ENCODE measurements around the gene ACBD6.

ACBD6 gene

DNA sequence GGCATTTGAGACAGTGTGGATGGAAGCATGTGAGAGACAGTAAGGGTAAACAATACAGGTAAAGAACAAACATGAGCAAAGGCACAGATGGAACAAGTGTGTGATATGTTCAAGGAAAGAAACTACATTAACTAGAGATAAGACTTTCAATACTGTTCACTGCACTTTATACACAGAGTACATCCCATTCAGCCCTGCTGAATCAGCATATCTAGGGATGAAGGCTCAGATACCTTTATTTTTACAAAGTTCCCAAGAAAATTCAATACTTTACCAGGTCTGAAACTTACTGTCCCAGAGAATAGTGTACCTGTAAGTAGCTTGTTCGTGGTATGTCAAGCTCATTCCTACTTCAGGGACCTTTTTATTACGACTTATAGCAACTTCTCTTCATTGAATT, 149.8 kb downstream of the ACBD6 start:
- no peaks in the 10 kb centered on the region for H3K4me1 ChIP-seq (ENCODE audit: low read depth, poor library complexity, severe bottlenecking)
- H3K27ac ChIP-seq, result no peak overlapping the region
- no peak overlapping the region for H3K9ac ChIP-seq
- H3K27me3 ChIP-seq (ENCODE audit: insufficient read depth, low read depth), result no peaks in the 10 kb centered on the region
- no peaks in the 10 kb centered on the region for H3K36me3 ChIP-seq (ENCODE audit: insufficient read depth)
- no peak overlapping the region for H2AFZ ChIP-seq (ENCODE audit: low read depth)
- H3K4me3 ChIP-seq (IDR thresholded peaks at IDR 0.05; ENCODE audit: insufficient read depth, low read depth, low read length), result no peak overlapping the region
- no peaks in the 10 kb centered on the region for H3K79me2 ChIP-seq (ENCODE audit: insufficient read depth, low read depth)
- H3K4me2 ChIP-seq, result no peak overlapping the region
- TF ChIP-seq, protein P1, sequence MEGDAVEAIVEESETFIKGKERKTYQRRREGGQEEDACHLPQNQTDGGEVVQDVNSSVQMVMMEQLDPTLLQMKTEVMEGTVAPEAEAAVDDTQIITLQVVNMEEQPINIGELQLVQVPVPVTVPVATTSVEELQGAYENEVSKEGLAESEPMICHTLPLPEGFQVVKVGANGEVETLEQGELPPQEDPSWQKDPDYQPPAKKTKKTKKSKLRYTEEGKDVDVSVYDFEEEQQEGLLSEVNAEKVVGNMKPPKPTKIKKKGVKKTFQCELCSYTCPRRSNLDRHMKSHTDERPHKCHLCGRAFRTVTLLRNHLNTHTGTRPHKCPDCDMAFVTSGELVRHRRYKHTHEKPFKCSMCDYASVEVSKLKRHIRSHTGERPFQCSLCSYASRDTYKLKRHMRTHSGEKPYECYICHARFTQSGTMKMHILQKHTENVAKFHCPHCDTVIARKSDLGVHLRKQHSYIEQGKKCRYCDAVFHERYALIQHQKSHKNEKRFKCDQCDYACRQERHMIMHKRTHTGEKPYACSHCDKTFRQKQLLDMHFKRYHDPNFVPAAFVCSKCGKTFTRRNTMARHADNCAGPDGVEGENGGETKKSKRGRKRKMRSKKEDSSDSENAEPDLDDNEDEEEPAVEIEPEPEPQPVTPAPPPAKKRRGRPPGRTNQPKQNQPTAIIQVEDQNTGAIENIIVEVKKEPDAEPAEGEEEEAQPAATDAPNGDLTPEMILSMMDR (conservative IDR thresholded peaks at IDR 0.05; ENCODE audit: low read depth, low read length), result no peak
- H4K20me1 ChIP-seq (ENCODE audit: insufficient read depth), result peaks cover 5% of the 10 kb centered on the region

DNA sequence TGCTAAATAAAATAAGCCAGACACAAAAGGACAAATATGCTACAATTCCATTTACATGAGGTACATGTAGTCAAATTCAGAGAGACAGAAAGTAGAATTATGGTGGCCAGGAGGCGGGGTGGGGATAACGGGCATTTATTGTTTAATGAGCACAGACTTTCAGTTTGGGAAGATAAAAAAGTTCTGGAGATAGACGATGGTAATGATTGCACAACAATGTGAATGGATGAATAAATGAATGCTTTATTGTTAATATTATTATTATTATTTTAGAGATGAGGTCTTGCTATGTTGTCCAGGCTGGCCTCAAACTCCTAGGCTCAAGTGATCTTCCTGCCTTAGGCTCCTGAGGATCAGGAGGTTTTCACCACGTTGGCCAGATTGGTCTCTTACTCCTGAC, 150.4 kb downstream of the ACBD6 start:
- TF ChIP-seq, protein P1 (conservative IDR thresholded peaks at IDR 0.05; ENCODE audit: low read depth, low read length), result no peak
- Histone ChIP-seq H3K27me3 (ENCODE audit: insufficient read depth, low read depth) (no peaks in the 10 kb centered on the region), H3K9ac (no peak overlapping the region), H3K79me2 (ENCODE audit: insufficient read depth, low read depth) (no peaks in the 10 kb centered on the region), H2AFZ (ENCODE audit: low read depth) (no peak overlapping the region), H4K20me1 (ENCODE audit: insufficient read depth) (peaks cover 5% of the 10 kb centered on the region), H3K36me3 (ENCODE audit: insufficient read depth) (no peaks in the 10 kb centered on the region), H3K27ac (no peak overlapping the region), H3K4me3 (IDR thresholded peaks at IDR 0.05; ENCODE audit: insufficient read depth, low read depth, low read length) (no peak overlapping the region), H3K4me2 (no peak overlapping the region), H3K4me1 (ENCODE audit: low read depth, poor library complexity, severe bottlenecking) (no peaks in the 10 kb centered on the region)

DNA sequence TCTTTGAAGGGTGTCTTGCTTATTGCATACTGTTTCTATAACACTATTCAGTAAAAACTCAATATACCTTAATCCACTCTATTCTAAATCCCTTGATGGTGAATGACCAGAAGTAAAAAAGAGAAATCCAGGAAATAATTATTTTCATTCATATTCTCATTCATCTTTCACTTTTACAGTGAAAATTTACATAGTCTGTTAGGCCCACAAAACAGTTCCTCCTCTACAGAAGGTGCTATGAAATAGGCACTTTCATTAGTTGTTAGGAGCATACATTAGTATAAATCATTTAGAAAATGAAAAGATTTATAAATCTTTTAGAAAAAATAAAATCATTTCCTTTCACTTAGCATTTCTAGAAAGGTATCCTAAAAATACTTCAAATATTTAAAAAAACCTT, 157.2 kb downstream of the ACBD6 start:
- Histone ChIP-seq H3K36me3 (ENCODE audit: insufficient read depth) (no peaks in the 10 kb centered on the region), H3K4me1 (ENCODE audit: low read depth, poor library complexity, severe bottlenecking) (peaks cover 53% of the 10 kb centered on the region), H3K4me2 (peak overlapping the region; percentile 90), H3K79me2 (ENCODE audit: insufficient read depth, low read depth) (peaks cover 6% of the 10 kb centered on the region; the same call in 1 of the 2 replicates), H4K20me1 (ENCODE audit: insufficient read depth) (no peaks in the 10 kb centered on the region), H2AFZ (ENCODE audit: low read depth) (no peak overlapping the region), H3K27ac (peak overlapping the region; percentile 57), H3K9ac (no peak overlapping the region), H3K27me3 (ENCODE audit: insufficient read depth, low read depth) (no peaks in the 10 kb centered on the region), H3K4me3 (IDR thresholded peaks at IDR 0.05; ENCODE audit: insufficient read depth, low read depth, low read length) (no peak overlapping the region)
- TF ChIP-seq, protein P1 (conservative IDR thresholded peaks at IDR 0.05; ENCODE audit: low read depth, low read length), result no peak

DNA sequence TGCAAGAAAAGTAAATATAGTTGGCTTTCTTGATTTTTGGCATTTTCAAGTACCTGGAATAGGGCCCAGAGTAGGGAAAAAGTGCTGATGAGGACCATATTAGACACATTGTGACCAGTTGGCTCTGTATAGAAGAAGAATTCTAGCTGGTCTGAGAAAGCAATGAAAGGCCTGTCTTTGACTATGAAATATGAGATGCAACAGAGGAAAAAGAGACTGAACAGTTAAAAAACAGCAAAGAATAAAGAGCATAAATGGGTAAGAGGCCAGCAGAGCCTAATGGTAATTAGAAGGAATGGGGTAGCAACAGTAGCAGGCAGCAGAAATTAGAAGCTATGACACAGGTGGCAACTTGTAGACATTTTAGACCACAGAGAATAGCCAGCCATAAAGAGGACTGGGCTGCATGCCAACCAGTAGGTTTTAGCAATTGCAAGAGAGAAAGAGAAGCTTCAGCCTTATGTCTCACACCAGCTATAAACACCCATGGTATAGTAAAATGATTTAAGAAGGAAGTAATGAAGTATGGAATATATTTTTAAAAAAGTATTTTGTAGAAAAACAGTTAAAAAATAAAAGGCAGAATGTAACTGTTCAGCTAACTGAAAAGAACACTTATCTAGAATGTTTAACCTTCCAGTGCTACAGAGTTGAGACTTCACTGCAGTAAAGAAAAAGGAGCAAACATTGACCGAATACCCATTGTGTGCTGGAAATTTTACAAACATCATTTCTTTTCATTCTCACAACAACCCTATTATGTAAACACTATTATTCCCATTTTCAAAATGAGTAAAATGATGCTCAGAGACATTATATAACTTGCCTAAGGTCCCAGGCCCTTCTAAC, 158.2 kb downstream of the ACBD6 start:
- H3K27me3 ChIP-seq (ENCODE audit: insufficient read depth, low read depth), result no peaks in the 10 kb centered on the region
- H3K9ac ChIP-seq, result no peak overlapping the region
- H3K4me3 ChIP-seq (IDR thresholded peaks at IDR 0.05; ENCODE audit: insufficient read depth, low read depth, low read length), result peak overlapping the region; percentile 49
- H2AFZ ChIP-seq (ENCODE audit: low read depth), result no peak overlapping the region
- no peaks in the 10 kb centered on the region for H3K36me3 ChIP-seq (ENCODE audit: insufficient read depth)
- H3K4me1 ChIP-seq (ENCODE audit: low read depth, poor library complexity, severe bottlenecking), result peaks cover 61% of the 10 kb centered on the region
- TF ChIP-seq, protein P1 (conservative IDR thresholded peaks at IDR 0.05; ENCODE audit: low read depth, low read length), result no peak
- H3K79me2 ChIP-seq (ENCODE audit: insufficient read depth, low read depth), result peaks cover 6% of the 10 kb centered on the region; the same call in 1 of the 2 replicates
- H4K20me1 ChIP-seq (ENCODE audit: insufficient read depth), result no peaks in the 10 kb centered on the region
- H3K27ac ChIP-seq, result peak overlapping the region; percentile 57
- H3K4me2 ChIP-seq, result peak overlapping the region; percentile 90
